ENCODE data around the gene SDK2. TPM values are rescaled to one million over a fixed set of nuclear protein-coding genes. Genes with fewer than 3 reads are reported as not detected.

Gene SDK2
- total and polyA plus RNA-seq, 2 of the 4 experiments (the other 2 are of a cell fraction) = under 0.01 to 0.03 TPM

GRCh38 chr17:73506470-73507435 lies 137.5 kb downstream of the SDK2 start (continued):
- TF ChIP-seq ELK1 (IDR thresholded peaks at IDR 0.05; ENCODE audit: borderline replicate concordance, low read depth, low read length) = no peak

- Histone ChIP-seq H3K4me2 (ENCODE audit: low read depth, low read length) (no peak overlapping the region), H3K27me3 (ENCODE audit: control insufficient read depth, insufficient read depth, low read length) (no peaks in the 10 kb centered on the region), H3K79me1 (ENCODE audit: low read depth in 1 of 2, low read length in 2 of 2) (no peaks in the 10 kb centered on the region), H3K36me3 (ENCODE audit: control insufficient read depth, insufficient read depth, low read length) (no peaks in the 10 kb centered on the region), H2AK5ac (ENCODE audit: low read depth, low read length) (no peak overlapping the region), H3K4me1 (ENCODE audit: control insufficient read depth, insufficient read depth, low read length) (no peaks in the 10 kb centered on the region), H3K4ac (ENCODE audit: low read depth, low read length) (no peak overlapping the region), H2BK120ac (ENCODE audit: low read depth, low read length) (no peak overlapping the region), H3K9ac (ENCODE audit: low read depth, low read length) (no peak overlapping the region), H3K14ac (replicated peaks; ENCODE audit: low read depth, low read length) (no peak overlapping the region), H4K8ac (ENCODE audit: low read depth in 2 of 2, low read length in 2 of 2) (no peak overlapping the region), H2BK15ac (ENCODE audit: low read depth, low read length) (no peak overlapping the region), H3K56ac (ENCODE audit: extremely low read depth, insufficient read depth, low read length) (no peak overlapping the region), H3K9me3 (ENCODE audit: control insufficient read depth, insufficient read depth, low read length) (no peaks in the 10 kb centered on the region), H3K4me3 (ENCODE audit: insufficient read depth, low read depth, low read length) (no peak overlapping the region), H2AFZ (replicated peaks; ENCODE audit: low read length, poor library complexity) (no peak overlapping the region), H2BK5ac (ENCODE audit: low read depth, low read length, poor library complexity, severe bottlenecking) (no peak overlapping the region), H2BK20ac (ENCODE audit: low read depth, low read length) (no peak overlapping the region), H3K23ac (ENCODE audit: low read depth, low read length) (no peak overlapping the region), H3K9me1 (ENCODE audit: insufficient read depth, low read length) (no peaks in the 10 kb centered on the region), H3K18ac (ENCODE audit: low read depth, low read length) (no peak overlapping the region), H4K20me1 (ENCODE audit: insufficient read depth, low read length) (no peaks in the 10 kb centered on the region), H2AK9ac (replicated peaks; ENCODE audit: low read depth, low read length, poor library complexity) (no peak overlapping the region), H4K5ac (ENCODE audit: low read depth, low read length) (no peak overlapping the region), H4K91ac (ENCODE audit: insufficient read depth, low read depth, low read length) (no peak overlapping the region), H3K27ac (ENCODE audit: insufficient read depth, low read length) (no peak overlapping the region)
- no CpG with 5 or more reads among the region's 2 CpGs for WGBS, 2 experiments (ENCODE audit: extremely low coverage in 2 of 2, insufficient read length in 1 of 2)
- ChIA-PET POLR2A (ENCODE audit: unreplicated experiment) (no interaction called here), CTCF (no interaction called here)
- no peak for TF ChIP-seq FOS (IDR thresholded peaks at IDR 0.05; ENCODE audit: low read depth, low read length)
- dilution Hi-C loops (cut with HindIII; ENCODE audit: low sequenced_read_pairs, unreplicated experiment) = no loop called here
- intact Hi-C loops (cut with micrococcal nuclease) = no loop called here
- no peak for DNase-seq
- in situ Hi-C loops (cut with MboI; ENCODE audit: low sequenced_read_pairs) = no loop called here
- ATAC-seq (ENCODE audit: low read depth) = no peak
- no TSS peak for BruUV-seq (replicated peaks)
Observed at GRCh38 chr17:73503560-73503959, 140.7 kb downstream of the SDK2 start.
